Nephron (organoid): ENCODE data around the gene BCORL1.
A peak's percentile ranks its signal among the peaks of the same experiment; 100 is the strongest.

Source experiments
- H3K27ac Mint-ChIP-seq, 3 experiments: 2 replicates each; pipeline ENCODE4 v1.8.0; 2020; ENCODE audit warnings: mixed read lengths in 3 of 3, mild to moderate bottlenecking in 2 of 3, moderate library complexity in 1 of 3
- H3K27me3 Mint-ChIP-seq: 2 replicates; pipeline ENCODE4 v1.8.0; 2021; ENCODE audit warnings: low read depth, mild to moderate bottlenecking, moderate library complexity, mixed read lengths
- H3K36me3 Mint-ChIP-seq: 2 replicates; pipeline ENCODE4 v1.8.0; 2020; ENCODE audit warnings: low read depth, mixed read lengths
- H3K4me1 Mint-ChIP-seq: 2 replicates; pipeline ENCODE4 v1.8.0; 2020; ENCODE audit warnings: mixed read lengths
- H3K4me3 Mint-ChIP-seq, 3 experiments: 2 replicates each; pipeline ENCODE4 v1.8.0; 2020; ENCODE audit warnings: mild to moderate bottlenecking in 3 of 3, mixed read lengths in 3 of 3, moderate library complexity in 2 of 3
- H3K9me3 Mint-ChIP-seq: 2 replicates; pipeline ENCODE4 v1.8.0; 2020; ENCODE audit warnings: mixed read lengths
- CTCF ChIP-seq, 3 experiments: fragments of 200-600 bp; sonication (generic); IDR thresholded peaks; one replicate each; pipeline ENCODE4 v1.5.0; 2021; ENCODE audit warnings: antibody characterized with exemption in 3 of 3; ENCODE audit not compliant: unreplicated experiment in 3 of 3

Gene BCORL1

DNA sequence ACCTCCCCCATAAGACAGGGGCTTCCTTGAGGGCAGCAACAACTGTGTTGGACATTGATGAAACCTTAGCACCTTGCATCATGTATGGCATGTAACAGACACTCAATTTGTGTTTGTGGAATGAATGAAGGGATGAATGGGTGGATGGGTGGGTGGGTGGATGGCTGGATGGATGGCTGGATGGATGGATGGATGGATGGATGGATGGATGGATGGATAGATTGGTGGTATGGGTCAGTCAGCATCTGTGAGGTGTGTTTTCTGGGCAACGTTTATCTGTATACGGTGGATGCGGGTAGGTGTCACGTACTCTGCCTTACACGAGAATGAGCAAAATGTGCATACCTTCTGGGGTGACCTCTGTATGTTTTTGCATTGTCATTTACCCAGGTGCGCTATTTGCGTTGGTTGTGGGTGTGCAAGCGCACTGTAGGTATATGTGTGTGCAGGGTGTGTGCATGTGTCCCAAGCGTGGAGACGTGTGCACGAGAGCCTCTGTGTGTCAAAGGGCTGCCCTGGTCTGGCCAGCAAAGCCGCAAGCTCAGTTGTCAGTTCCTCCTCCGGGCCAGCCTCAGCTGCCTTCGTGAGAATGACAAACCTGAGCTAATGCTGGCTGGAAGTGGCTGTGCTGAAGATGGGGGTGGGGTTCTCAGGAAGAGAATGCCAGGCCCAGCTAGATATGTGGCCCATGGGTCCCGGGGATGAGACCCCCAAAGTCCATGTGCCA, 101.4 kb downstream of the BCORL1 start:
- Mint-ChIP-seq H3K27me3 (peaks cover 3% of the 10 kb centered on the region), H3K36me3 (peaks cover 4% of the 10 kb centered on the region), H3K9me3 (peaks cover 13% of the 10 kb centered on the region), H3K4me1 (peaks cover 21% of the 10 kb centered on the region), H3K4me3 (peak overlapping the region in 2 of 3 experiments; percentile 1 to 6), H3K27ac (peak overlapping the region; percentile 28 to 48 (median 46))
- TF ChIP-seq CTCF (IDR thresholded peaks at IDR 0.05; ENCODE audit: unreplicated experiment in 3 of 3) = no peak

GRCh38 chrX:130084631-130085237, 102.3 kb downstream of the BCORL1 start:
- peaks cover 4% of the 10 kb centered on the region for H3K36me3 Mint-ChIP-seq
- peaks cover 16% of the 10 kb centered on the region for H3K9me3 Mint-ChIP-seq

DNA sequence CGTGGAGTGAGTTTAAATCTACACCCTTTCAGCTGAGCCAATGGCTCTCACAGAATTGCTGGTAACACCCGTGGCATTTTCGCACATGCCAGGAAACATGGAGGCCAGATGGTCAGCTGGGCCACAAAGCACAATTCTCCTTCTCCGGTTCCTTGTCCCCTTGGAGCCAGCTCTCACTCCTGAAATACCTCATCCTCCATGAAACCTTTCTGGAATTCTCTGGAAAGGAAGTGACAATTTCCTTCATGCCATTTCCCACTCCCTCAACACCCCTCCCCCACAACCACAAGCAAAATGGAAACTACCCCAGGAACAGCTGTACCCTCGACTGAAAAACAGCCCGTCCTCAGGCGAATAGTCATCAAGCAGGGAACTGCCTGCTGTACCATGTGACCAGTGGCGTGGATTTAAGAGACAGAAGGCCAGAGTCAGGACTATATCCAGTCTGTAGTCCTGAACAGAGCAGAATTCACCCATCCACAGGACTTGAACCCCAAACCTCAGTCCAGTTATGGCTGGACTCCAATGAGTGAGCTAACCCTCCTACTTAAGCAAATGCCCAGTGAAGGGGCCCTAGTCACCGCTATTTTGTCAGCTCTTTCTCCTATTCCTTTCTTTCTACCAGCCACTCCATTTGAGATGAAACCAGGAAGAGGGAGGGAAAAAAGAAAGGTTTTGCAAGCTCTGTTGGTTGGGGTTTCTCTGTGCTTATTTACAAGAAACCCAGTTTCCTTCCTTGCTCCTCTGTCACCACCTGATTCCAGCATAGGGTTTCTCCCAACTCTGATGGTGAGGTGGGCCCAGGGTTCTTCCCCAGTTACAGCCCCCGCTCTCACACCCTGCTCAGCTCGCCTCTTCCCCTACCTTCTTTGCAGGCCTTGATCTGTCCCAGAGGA, 103.4 kb downstream of the BCORL1 start:
- H3K4me1 Mint-ChIP-seq = peaks cover 16% of the 10 kb centered on the region
- H3K9me3 Mint-ChIP-seq = peaks cover 20% of the 10 kb centered on the region
- peak overlapping the region; percentile 23 to 68 (median 39) for H3K27ac Mint-ChIP-seq
- TF ChIP-seq CTCF (IDR thresholded peaks at IDR 0.05; ENCODE audit: unreplicated experiment in 3 of 3) = no peak
- peaks cover 7% of the 10 kb centered on the region for H3K36me3 Mint-ChIP-seq
- no peak overlapping the region for H3K4me3 Mint-ChIP-seq
- H3K27me3 Mint-ChIP-seq = peaks cover 3% of the 10 kb centered on the region

More at GRCh38 chrX:130084631-130085237, 102.3 kb downstream of the BCORL1 start:
- TF ChIP-seq CTCF (IDR thresholded peaks at IDR 0.05; ENCODE audit: unreplicated experiment in 3 of 3) = no peak
- Mint-ChIP-seq H3K4me1 (peaks cover 20% of the 10 kb centered on the region), H3K27me3 (peaks cover 3% of the 10 kb centered on the region), H3K4me3 (no peak overlapping the region), H3K27ac (peak overlapping the region in 1 of 3 experiments; percentile 68)

DNA sequence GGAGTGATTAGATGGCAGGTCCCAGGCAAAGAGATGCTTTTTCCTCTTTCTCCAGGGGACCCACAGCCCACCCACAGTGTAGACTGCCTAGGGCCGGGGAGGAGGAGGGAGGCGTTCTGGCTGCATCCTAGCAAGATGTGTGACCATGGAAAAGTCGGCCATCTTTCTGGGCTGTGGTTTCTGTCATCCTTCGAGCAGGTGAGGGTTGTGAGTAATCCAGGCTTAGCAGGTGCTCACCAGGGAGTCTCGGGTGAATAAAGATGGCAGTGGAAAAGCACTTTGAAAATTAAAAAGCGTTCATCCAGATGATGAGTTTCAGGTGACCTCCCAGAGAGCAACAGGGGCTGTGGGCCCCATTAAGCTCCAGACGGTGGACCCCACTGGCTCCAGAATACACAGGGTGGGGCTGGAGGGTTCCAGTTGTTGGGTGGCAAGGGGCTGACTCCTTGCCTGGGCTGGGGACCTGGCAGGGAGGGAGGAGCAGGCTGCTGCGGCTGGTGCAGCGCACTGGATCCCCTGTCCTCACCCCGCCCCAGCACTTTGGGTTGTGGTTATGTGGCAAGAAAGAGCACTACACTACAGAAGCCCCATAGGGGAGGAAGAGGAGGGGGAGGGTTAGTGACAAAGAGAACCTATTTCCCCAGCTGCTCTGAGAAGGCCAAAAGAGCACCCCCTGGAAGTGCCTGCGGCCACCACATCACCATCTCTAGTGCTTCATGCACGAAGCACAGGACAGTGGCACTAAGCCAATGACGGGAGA, 104.2 kb downstream of the BCORL1 start:
- Mint-ChIP-seq H3K27ac (no peak overlapping the region), H3K36me3 (peaks cover 7% of the 10 kb centered on the region), H3K27me3 (peaks cover 3% of the 10 kb centered on the region), H3K9me3 (peaks cover 17% of the 10 kb centered on the region), H3K4me3 (no peak overlapping the region), H3K4me1 (peaks cover 12% of the 10 kb centered on the region)
- TF ChIP-seq CTCF (IDR thresholded peaks at IDR 0.05; ENCODE audit: unreplicated experiment in 3 of 3) = no peak

DNA sequence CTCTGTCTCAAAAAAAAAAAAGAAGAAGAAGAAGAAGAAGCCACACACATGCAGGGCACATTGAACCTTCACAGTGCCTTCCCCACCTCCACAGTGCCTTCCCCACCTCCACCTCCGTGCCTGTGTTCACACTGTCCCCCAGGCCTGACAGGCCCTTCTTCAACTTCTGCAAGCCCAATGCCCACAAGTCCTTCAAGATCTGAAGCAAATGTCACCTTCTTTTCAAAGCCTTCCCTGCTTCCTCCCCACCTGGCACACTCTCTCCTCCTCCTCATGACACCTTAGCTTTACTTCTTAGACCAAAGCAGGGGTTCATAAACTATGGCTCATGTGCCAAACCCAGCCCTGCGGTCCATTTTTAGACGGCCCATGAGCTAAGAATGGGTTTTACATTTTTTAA, 107.9 kb downstream of the BCORL1 start:
- no peak for TF ChIP-seq CTCF (IDR thresholded peaks at IDR 0.05; ENCODE audit: unreplicated experiment in 3 of 3)
- Mint-ChIP-seq H3K36me3 (peaks cover 7% of the 10 kb centered on the region), H3K27me3 (no peaks in the 10 kb centered on the region), H3K4me1 (peaks cover 5% of the 10 kb centered on the region), H3K4me3 (no peak overlapping the region), H3K9me3 (peaks cover 13% of the 10 kb centered on the region), H3K27ac (no peak overlapping the region)
